GM18868 (cell line): ENCODE measurements around the gene RALY.

ENCODE experiments used
- ATAC-seq: cut with Tn5 transposase; IDR thresholded peaks from one replicate; pipeline ENCODE4 v1.9.1; 2021; ENCODE audit warnings: mild to moderate bottlenecking, moderate library complexity; ENCODE audit not compliant: unreplicated experiment

The RALY gene

DNA sequence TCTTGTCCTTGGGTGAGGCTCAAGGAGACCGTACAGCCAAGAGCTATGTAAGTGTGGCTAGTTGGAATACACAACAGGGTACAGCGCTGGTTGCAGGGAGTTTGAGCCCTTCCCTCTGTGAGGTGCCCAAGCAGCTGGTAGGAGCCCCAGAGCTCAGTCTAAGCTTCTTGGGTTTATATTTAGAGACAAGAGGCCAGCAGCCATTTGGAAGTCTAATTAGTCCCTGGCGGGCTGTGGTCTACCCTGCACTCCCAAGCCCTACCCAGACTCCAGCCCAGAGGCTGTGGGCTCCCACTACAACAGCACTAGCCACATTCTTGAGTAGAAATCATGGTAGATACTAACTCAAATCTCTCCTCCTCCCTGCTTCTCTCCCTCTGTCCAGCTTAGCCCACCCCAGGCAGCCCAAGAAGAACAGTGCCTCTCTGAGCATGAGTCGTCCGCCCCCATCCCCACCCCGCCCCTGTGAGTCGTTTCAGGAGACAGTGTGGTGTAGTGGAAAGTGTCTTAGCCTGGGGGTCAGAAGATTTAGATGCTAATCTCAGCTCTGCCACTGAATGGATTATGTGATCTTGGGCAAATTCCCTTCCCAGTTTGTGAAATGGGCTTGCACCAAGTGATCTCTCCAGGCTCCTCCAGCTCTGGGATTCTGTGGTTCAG lies 80.5 kb downstream of the RALY start:
- no peak for ATAC-seq

- no peak for ATAC-seq
These were observed 81.9 kb downstream of the RALY start for GRCh38 chr20:34075647-34076046.

- no peak for ATAC-seq
These were observed 83.2 kb downstream of the RALY start for GRCh38 chr20:34076952-34077351.

DNA sequence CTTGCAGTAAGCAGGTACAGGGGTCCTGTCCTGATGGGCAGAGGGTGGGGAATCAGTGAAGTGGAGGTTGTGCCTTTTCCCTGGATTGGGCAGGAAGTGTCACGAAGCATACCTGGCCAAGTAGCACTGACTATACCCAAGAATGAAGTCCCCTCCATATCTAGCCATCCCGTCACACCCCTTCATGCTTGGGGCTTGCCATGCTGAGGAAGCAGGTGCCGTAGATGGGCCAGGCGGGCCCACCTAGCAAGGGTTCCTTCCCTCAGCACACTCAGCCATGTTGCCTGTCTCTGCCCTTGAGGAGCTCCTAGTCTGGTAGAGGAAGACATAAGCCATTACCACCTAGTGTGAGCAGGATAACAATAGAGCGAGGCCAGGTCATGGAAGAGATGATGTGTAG lies 84.8 kb downstream of the RALY start:
- ATAC-seq = no peak

GRCh38 chr20:34079818-34080217 lies 86.1 kb downstream of the RALY start:
- ATAC-seq = no peak

DNA sequence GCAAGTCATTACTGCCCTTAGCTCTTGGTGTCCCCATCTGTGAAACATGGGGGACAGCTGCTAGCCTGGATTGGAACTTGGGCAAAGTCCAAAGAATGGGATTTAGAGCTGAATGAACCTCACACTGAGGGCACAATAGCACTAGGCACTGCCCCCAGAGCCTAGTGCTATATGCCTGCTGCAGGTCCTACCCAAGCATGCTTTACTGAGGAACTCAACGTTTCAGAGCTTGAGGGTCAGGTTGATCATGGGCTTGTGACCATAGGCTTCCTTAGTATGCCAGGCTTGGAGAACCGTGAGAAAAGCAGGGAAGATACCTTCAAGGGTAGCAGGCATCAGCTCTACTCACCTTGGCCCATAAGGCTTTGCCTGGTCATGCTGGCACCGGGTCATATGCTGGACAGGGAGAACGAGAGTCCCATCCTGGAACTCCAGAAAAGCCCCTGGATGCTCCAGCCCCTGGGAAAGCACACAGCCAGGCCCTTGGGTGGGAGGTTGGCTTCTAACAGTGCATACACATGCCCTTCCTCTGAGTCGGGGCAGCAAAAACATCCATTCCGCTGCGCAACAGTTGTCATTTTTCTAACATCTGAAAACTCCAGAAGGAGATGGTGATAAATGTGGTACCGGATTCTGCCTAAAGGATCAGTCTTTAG lies 88.6 kb downstream of the RALY start:
- no peak for ATAC-seq

GRCh38 chr20:34083137-34083536 lies 89.4 kb downstream of the RALY start:
- no peak for ATAC-seq

- no peak for ATAC-seq
These were observed 90.1 kb downstream of the RALY start for GRCh38 chr20:34083781-34084180.

GRCh38 chr20:34084227-34084923 lies 90.7 kb downstream of the RALY start:
- ATAC-seq = no peak

DNA sequence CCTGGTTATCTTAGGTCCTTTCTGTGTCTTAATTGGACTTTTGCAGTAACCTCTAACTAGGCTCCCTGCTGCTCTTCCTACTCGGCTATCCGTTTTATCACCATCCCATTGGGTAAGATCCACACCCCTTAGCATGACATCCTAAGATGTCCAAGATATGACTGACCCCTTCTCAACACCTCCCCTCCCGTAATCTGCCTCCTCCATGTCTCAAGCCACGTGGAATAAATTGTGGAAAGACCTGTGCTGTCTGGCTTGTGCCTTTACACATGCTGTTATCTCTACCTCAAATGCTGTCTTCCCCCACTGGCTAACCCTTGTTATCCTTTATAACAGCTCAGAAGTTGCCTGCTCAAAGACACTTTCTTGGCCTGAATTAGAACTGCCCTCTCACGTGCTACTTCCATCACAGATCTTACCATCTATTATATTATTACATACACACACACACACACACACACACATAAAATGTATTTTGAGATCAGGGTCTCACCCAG lies 91.9 kb downstream of the RALY start:
- no peak for ATAC-seq

GRCh38 chr20:34088305-34089174 lies 94.8 kb downstream of the RALY start:
- no peak for ATAC-seq

GRCh38 chr20:34089175-34089479 lies 95.4 kb downstream of the RALY start:
- no peak for ATAC-seq

GRCh38 chr20:34089655-34090345 lies 96.1 kb downstream of the RALY start:
- ATAC-seq = no peak

DNA sequence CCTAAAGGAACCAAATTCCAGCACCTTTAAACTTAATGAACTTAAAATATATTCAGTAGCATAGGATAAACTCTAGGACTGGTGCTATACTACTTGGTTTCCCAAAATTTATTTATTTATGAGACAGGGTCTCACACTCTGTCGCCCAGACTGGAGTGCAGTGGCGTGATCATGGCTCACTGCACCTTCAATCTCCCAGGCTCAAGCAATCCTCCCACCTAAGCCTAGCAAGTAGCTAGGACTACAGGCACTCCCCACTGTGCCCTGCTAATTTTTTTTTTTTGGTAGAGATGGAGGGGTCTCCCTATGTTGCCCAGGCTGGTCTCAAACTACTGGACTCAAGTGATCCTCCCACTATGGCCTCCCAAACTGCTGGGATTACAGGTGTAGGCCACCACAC lies 96.9 kb downstream of the RALY start:
- no peak for ATAC-seq

GRCh38 chr20:34091637-34092200 lies 98.0 kb downstream of the RALY start:
- no peak for ATAC-seq

- ATAC-seq = no peak
These were observed 100.2 kb downstream of the RALY start for GRCh38 chr20:34093895-34094294.

DNA sequence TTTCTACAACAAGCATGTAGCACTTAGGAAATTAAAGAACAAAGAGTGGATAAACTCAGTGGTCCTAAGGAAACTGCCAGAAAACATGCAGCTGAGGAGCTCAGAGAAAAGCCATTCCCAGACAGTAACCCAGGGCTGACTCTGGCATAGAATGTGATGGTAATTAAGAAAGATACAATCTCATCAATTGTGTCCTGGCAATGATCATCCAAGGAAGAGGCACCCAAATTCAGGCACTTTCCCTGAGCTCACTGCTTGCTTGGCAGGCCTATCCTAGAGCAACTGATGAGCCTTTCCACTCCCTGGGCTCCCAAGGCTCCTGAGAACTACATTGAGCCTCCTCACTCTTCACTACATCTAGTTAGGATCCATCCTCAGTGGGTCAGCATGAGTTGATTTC lies 102.1 kb downstream of the RALY start:
- ATAC-seq = no peak

GRCh38 chr20:34096699-34097444 lies 103.2 kb downstream of the RALY start:
- ATAC-seq = no peak

DNA sequence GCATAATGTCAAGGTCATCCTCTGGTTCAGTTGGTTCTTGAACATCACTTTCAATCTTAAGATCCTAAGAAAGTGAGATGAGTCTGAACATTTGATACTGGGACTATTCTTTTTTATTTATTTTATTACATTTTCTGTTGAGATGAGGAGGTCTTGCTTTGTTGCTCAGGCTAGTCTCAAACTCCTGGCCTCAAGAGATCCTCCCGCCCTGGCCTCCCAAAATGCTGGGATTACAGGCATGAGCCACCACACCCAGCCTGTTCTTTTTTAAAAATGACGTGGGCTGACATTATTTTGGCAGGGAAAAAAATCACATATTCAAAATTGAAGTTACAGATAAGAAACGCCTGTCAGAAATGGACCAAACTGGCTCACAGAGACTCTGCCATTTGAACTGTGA lies 104.9 kb downstream of the RALY start:
- no peak for ATAC-seq

GRCh38 chr20:34099675-34100074 lies 106.0 kb downstream of the RALY start:
- no peak for ATAC-seq
